AG04450 (cell line): ENCODE results near the gene SLC13A3. TPM values are rescaled to one million over a fixed set of nuclear protein-coding genes. Genes with fewer than 3 reads are reported as not detected.

Experiments used
- CTCF ChIA-PET: fragments of 300-600, 350-600 bp; formaldehyde crosslinking; extraction: SDS; loops from one replicate; lab custom pipeline; 2022; ENCODE audit warnings: antibody characterized with exemption, inconsistent platforms; lab: Charles Lee
- POLR2A ChIA-PET: fragments of 350-600 bp; formaldehyde crosslinking; extraction: SDS; loops from one replicate; lab custom pipeline; 2021; ENCODE audit warnings: antibody characterized with exemption, inconsistent platforms; lab: Yijun Ruan, JAX
- DNase-seq: peaks from one replicate; pipeline ENCODE4 v3.0.0-alpha.2; 2011; ENCODE audit warnings: low read depth, low spot score
- H3K27ac ChIP-seq: one replicate; pipeline ENCODE4 v1.5.1; 2012; ENCODE audit warnings: low read depth, low read length, control low read depth
- H3K27me3 ChIP-seq: one replicate; pipeline ENCODE4 v1.6.0; 2012; ENCODE audit warnings: low read length; ENCODE audit not compliant: control insufficient read depth, insufficient read depth
- H3K4me3 ChIP-seq: 2 replicates; pipeline ENCODE4 v1.5.1; 2011; ENCODE audit warnings: mild to moderate bottlenecking, low read depth, low read length, control low read depth
- H3K9me3 ChIP-seq: 2 replicates; pipeline ENCODE4 v1.5.1; 2012; ENCODE audit warnings: low read length; ENCODE audit not compliant: control insufficient read depth, insufficient read depth
- CTCF ChIP-seq: IDR thresholded peaks from 2 replicates; pipeline ENCODE4 v1.5.1; 2011; ENCODE audit warnings: low read depth, low read length, control low read depth, inconsistent platforms
- polyA plus RNA-seq: library from polyadenylated mRNA; depleted of rRNA; stranded (reverse); fragments of >200 nt; gene quantifications from 2 replicates; pipeline ENCODE4 v1.2.3, GENCODE V29; 2011

The SLC13A3 gene
- polyA plus RNA-seq, 1 experiment = 2.4 TPM

- DNase-seq = no peak
- Histone ChIP-seq H3K27ac (no peak overlapping the region), H3K27me3 (no peaks in the 10 kb centered on the region), H3K9me3 (no peaks in the 10 kb centered on the region), H3K4me3 (no peak overlapping the region)
- POLR2A ChIA-PET = no interaction called here
- TF ChIP-seq CTCF = no peak
- CTCF ChIA-PET = no interaction called here
Measured at GRCh38 chr20:46569961-46570360, 81.3 kb downstream of the SLC13A3 start.

DNA sequence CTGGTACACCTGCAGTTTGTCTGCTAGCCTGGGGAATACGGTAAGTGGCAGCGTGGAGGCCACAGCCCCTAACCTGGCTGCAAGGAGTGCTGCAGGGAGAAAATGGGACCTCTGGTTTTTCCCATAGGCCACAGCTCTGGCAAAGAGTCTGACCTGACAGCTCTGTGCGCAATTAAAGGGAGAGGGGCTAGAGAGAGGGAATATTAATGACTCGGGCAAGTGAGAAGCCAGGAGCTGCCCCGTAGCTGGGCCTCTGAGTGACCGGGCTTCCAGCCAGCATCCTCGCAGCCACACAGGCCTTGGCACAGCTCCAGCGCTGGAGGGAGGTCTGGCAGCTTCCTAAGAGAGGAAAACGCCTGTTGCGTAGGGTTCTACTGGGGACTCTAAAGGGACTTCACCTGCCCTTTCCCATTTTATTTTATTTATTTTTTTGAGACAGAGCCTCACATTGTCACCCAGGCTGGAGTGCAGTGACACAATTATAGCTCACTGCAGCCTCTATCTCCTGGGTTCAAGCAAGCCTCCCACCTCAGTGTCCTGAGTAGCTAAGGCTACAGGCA lies 82.6 kb downstream of the SLC13A3 start:
- H3K4me3 ChIP-seq = no peak overlapping the region
- CTCF ChIA-PET = no interaction called here
- DNase-seq = no peak
- no peak overlapping the region for H3K27ac ChIP-seq
- no peaks in the 10 kb centered on the region for H3K27me3 ChIP-seq
- no peaks in the 10 kb centered on the region for H3K9me3 ChIP-seq
- POLR2A ChIA-PET = interaction anchor here (0.7 kb wide), 1 partner anchor 10 kb away, joined by 3 read pairs; no protein-coding TSS in a partner anchor
- no peak for TF ChIP-seq CTCF

GRCh38 chr20:46566125-46566524 lies 85.1 kb downstream of the SLC13A3 start:
- no peaks in the 10 kb centered on the region for H3K27me3 ChIP-seq
- no peak for DNase-seq
- H3K4me3 ChIP-seq = no peak overlapping the region
- TF ChIP-seq CTCF = no peak
- ChIA-PET CTCF (no interaction called here), POLR2A (no interaction called here)
- H3K9me3 ChIP-seq = no peaks in the 10 kb centered on the region
- H3K27ac ChIP-seq = no peak overlapping the region

DNA sequence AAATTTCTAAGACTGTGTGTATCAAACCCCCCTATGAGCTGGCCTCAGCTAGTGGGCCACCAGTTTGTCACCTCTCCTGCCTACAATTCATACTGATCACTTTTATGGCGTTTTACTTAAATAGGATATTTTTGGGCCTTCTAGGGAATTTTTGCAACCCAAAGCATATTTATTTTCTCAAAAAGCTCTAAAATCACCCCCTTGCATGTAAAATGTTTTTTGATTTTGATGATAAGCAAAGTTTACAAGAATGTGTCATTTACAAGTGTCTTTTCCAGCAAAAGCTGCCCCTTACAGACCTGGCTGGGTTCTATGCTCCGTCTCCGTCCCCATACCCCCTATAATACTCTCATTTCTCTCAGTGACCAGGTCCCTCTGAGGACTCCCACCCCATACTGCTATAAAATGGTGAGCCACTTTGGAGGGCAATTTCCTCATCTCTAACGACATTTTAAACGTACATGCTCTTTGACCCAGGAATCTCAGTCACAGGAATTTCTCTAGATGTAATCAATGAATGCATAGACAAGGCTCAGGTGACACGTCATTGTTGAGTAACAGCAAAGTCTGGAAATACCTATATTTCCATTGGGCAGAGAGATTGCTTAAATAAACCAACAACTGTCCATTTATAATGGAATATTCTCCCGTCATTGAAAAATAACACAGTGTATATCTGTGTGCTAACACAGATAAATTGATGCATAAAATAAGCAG lies 86.9 kb downstream of the SLC13A3 start:
- ChIA-PET CTCF (interaction anchor here (0.6 to 1.1 kb wide), 2 partner anchors 30 to 137 kb away, joined by 3 to 5 read pairs; no protein-coding TSS in a partner anchor), POLR2A (no interaction called here)
- no peak overlapping the region for H3K4me3 ChIP-seq
- no peaks in the 10 kb centered on the region for H3K27me3 ChIP-seq
- no peaks in the 10 kb centered on the region for H3K9me3 ChIP-seq
- H3K27ac ChIP-seq = no peak overlapping the region
- TF ChIP-seq CTCF = no peak
- no peak for DNase-seq

GRCh38 chr20:46563860-46564221 lies 87.4 kb downstream of the SLC13A3 start:
- ChIA-PET CTCF (interaction anchor here (1.1 kb wide), 1 partner anchor 138 kb away, joined by 3 read pairs; no protein-coding TSS in a partner anchor), POLR2A (no interaction called here)

More at GRCh38 chr20:46563860-46564221, 87.4 kb downstream of the SLC13A3 start:
- no peak for TF ChIP-seq CTCF
- Histone ChIP-seq H3K27ac (no peak overlapping the region), H3K27me3 (no peaks in the 10 kb centered on the region), H3K4me3 (no peak overlapping the region), H3K9me3 (no peaks in the 10 kb centered on the region)
- DNase-seq = no peak
